Right ventricle myocardium superior (tissue), 1 donor: ENCODE results near the gene TMEM45B. TPM values are rescaled to one million over a fixed set of nuclear protein-coding genes. Genes with fewer than 3 reads are reported as not detected.

Experiments used
- ATAC-seq: fragments of 200-7000 bp; cut with Tn5 transposase; one replicate; pipeline ENCODE4 v1.9.1; 2020; ENCODE audit warnings: mild to moderate bottlenecking; ENCODE audit not compliant: poor library complexity
- DNase-seq: peaks from one replicate; pipeline ENCODE4 v3.0.0-alpha.2; 2020
- intact Hi-C: fragments of 100-400 bp; cut with DNase I; formaldehyde crosslinking; loops from one replicate; pipeline ENCODE4 v1.11.2; 2022
- total RNA-seq: library from RNA; stranded (reverse); fragmentation: NEBNext Ultra II Directional; extraction: Animal tissue kit (Norgen Biotek cat#: 25700); gene quantifications from one replicate; pipeline ENCODE4 v1.2.1, GENCODE V29; 2021
- donor health status: DM: no; HTN: yes; CAD: no; lungs with severe emphysema.

The TMEM45B gene
- total RNA-seq, 1 donor from 2014 or later, result not detected

GRCh38 chr11:129885381-129885780 is 69.7 kb downstream of the TMEM45B start:
- ATAC-seq (no peak), DNase-seq (no peak)
- intact Hi-C loops, result no loop called here

- intact Hi-C loops, result no loop called here
- DNase-seq (no peak), ATAC-seq (no peak)
Observed at GRCh38 chr11:129888451-129888850, 72.8 kb downstream of the TMEM45B start.

- DNase-seq, result no peak
- intact Hi-C loops, result no loop called here
- peak; percentile 19 for ATAC-seq
Observed at GRCh38 chr11:129894278-129895125, 78.9 kb downstream of the TMEM45B start.

- intact Hi-C loops, result no loop called here
- DNase-seq (peak; percentile 94), ATAC-seq (peak; percentile 100)
Observed at GRCh38 chr11:129895126-129896041, 79.7 kb downstream of the TMEM45B start, which contains the start of gene NFRKB. Gene NFRKB, minus strand, starts transcription at chr11:129895578. Its CDS starts 2,729 bp downstream, at chr11:129892849.

GRCh38 chr11:129896062-129896461 is 80.4 kb downstream of the TMEM45B start:
- peak; percentile 57 for DNase-seq
- intact Hi-C loops, result no loop called here
- ATAC-seq, result peak; percentile 6

GRCh38 chr11:129905402-129905801 is 89.8 kb downstream of the TMEM45B start:
- DNase-seq (no peak), ATAC-seq (no peak)
- intact Hi-C loops, result no loop called here

Other genes with a start within 250 kb of the TMEM45B start
- 9.5 TPM for gene NFRKB, start 79.7 kb downstream of the TMEM45B start, total RNA-seq
- gene PRDM10, start 187.0 kb downstream of the TMEM45B start, total RNA-seq, result 4.9 TPM